ENCODE data around the gene RNF123. TPM values are rescaled to one million over a fixed set of nuclear protein-coding genes. Genes with fewer than 3 reads are reported as not detected.

The RNF123 gene
- total RNA-seq, 4 donors from 2014 or later: 34.6 to 99.5 (median 52.1) TPM

- Histone ChIP-seq H3K27ac (no peak overlapping the region), H3K4me1 (peaks cover 9 to 16% (median 12%) of the 10 kb centered on the region in 4 donors), H3K27me3 (peaks cover 16% of the 10 kb centered on the region), H3K9me3 (no peaks in the 10 kb centered on the region), H3K4me3 (no peak overlapping the region), H3K36me3 (no peaks in the 10 kb centered on the region)
- DNase-seq: peak; percentile 79
- WGBS, 2 donors (ENCODE audit: low coverage in 1 of 2): 36 to 37% methylated on average over 8 to 11 of the region's 11 CpGs
- in situ Hi-C loops (cut with MboI; ENCODE audit: low pct_ligation_motif_present in 1 of 4, low pct_unique_long_range_greater_than_20kb in 1 of 4, low sequenced_read_pairs in 3 of 4) (loop anchor here in 3 of 4 donors (5.0 to 10.0 kb wide), 3 partner anchors 127 to 137 kb away; no protein-coding TSS in a partner anchor), intact Hi-C loops (cut with DNase I; ENCODE audit: low total_unique reads) (loop anchor here (5.0 kb wide), 1 partner anchor 129 kb away; no protein-coding TSS in a partner anchor)
- TF ChIP-seq POLR2A (IDR thresholded peaks at IDR 0.05) (no peak), CTCF (IDR thresholded peaks at IDR 0.05) (peak; percentile 79 to 86 (median 81))
Measured at GRCh38 chr3:49671291-49672288, 17.8 kb upstream of the RNF123 start.

GRCh38 chr3:49673121-49673714, 16.1 kb upstream of the RNF123 start:
- Histone ChIP-seq H3K9me3 (no peaks in the 10 kb centered on the region), H3K4me1 (peaks cover 9 to 16% (median 12%) of the 10 kb centered on the region in 4 donors), H3K27ac (peak overlapping the region; percentile 91 to 96 (median 92)), H3K27me3 (peaks cover 6% of the 10 kb centered on the region), H3K36me3 (peaks cover 0 to 14% (median 0%) of the 10 kb centered on the region in 4 donors), H3K4me3 (peak overlapping the region; percentile 60 to 90 (median 88))
- in situ Hi-C loops (cut with MboI; ENCODE audit: low pct_ligation_motif_present in 1 of 4, low pct_unique_long_range_greater_than_20kb in 1 of 4, low sequenced_read_pairs in 3 of 4): loop anchor here in 3 of 4 donors (5.0 to 10.0 kb wide), 3 partner anchors 128 to 138 kb away; no protein-coding TSS in a partner anchor
- intact Hi-C loops (cut with DNase I; ENCODE audit: low total_unique reads): loop anchor here (5.0 kb wide), 1 partner anchor 131 kb away; no protein-coding TSS in a partner anchor
- TF ChIP-seq CTCF (IDR thresholded peaks at IDR 0.05): no peak
- no peak for TF ChIP-seq POLR2AphosphoS5 (IDR thresholded peaks at IDR 0.05)
- peak; percentile 29 for DNase-seq
- WGBS, 2 donors (ENCODE audit: low coverage in 1 of 2): 13 to 100% methylated on average over 1 to 13 of the region's 17 CpGs

GRCh38 chr3:49673715-49674496, 15.5 kb upstream of the RNF123 start, which contains the start of gene APEH:
Gene APEH (plus strand): TSS chr3:49674351. CDS start chr3:49674402, 51 bp downstream.
- peak within 1 kb of the TSS; percentile 91 to 96 (median 92) for H3K27ac ChIP-seq
- no peaks in the 10 kb centered on the region for H3K27me3 ChIP-seq
- no peaks in the 10 kb centered on the region for H3K9me3 ChIP-seq
- in situ Hi-C loops (cut with MboI; ENCODE audit: low pct_ligation_motif_present in 1 of 4, low pct_unique_long_range_greater_than_20kb in 1 of 4, low sequenced_read_pairs in 3 of 4) (loop anchor here in 3 of 4 donors (5.0 to 10.0 kb wide), 3 partner anchors 129 to 139 kb away; no protein-coding TSS in a partner anchor), intact Hi-C loops (cut with DNase I; ENCODE audit: low total_unique reads) (loop anchor here (5.0 kb wide), 1 partner anchor 132 kb away; no protein-coding TSS in a partner anchor)
- TF ChIP-seq POLR2AphosphoS5 (IDR thresholded peaks at IDR 0.05) (peak; percentile 74 to 96 (median 91)), EP300 (IDR thresholded peaks at IDR 0.05; ENCODE audit: low read depth) (no peak), POLR2A (IDR thresholded peaks at IDR 0.05) (peak; percentile 93), CTCF (IDR thresholded peaks at IDR 0.05) (peak in 1 of 5 experiments; percentile 23)
- WGBS, 2 donors (ENCODE audit: low coverage in 1 of 2): 0% methylated on average over 34 of the region's 71 CpGs; no CpG with 5 or more reads in 1 of the 2 donors
- H3K36me3 ChIP-seq: peaks cover 0 to 21% (median 2%) of the 10 kb centered on the region in 4 donors
- H3K4me1 ChIP-seq: peaks cover 9 to 16% (median 12%) of the 10 kb centered on the region in 4 donors
- DNase-seq: peak; percentile 98
- H3K4me3 ChIP-seq: peak within 1 kb of the TSS; percentile 60 to 90 (median 88)

All from transverse colon (tissue), 4 donors.